Stimulated activated CD8-positive, alpha-beta memory T cell treated with anti-CD3 and anti-CD28 coated beads, Interleukin-2, amount 100 ng/mL, for 1 hour (primary cell): ENCODE results near the gene TPRG1.
"Not testable (repeated sequence)": the region's sequence is repeated elsewhere in the genome, so short reads cannot be mapped to it uniquely, and the experiment has no call there.

Source experiments
- DNase-seq, 2 donors: peaks; one replicate each; pipeline ENCODE4 v3.0.0-alpha.2; 2020; ENCODE audit warnings: low read depth in 2 of 2

TPRG1 gene

GRCh38 chr3:189311521-189311920 is 139.8 kb downstream of the TPRG1 start:
- DNase-seq = no peak

GRCh38 chr3:189312866-189313265 is 141.1 kb downstream of the TPRG1 start:
- no peak for DNase-seq

GRCh38 chr3:189316296-189317019 is 144.7 kb downstream of the TPRG1 start:
- DNase-seq = no peak

GRCh38 chr3:189317911-189318310 is 146.1 kb downstream of the TPRG1 start:
- no peak for DNase-seq

- DNase-seq = no peak
These were observed 148.7 kb downstream of the TPRG1 start for GRCh38 chr3:189320511-189320910.

- no peak for DNase-seq
These were observed 150.6 kb downstream of the TPRG1 start for GRCh38 chr3:189322339-189322738.

GRCh38 chr3:189324538-189325138 is 152.9 kb downstream of the TPRG1 start:
- peak; percentile 40 to 57 for DNase-seq

GRCh38 chr3:189325454-189325853 is 153.7 kb downstream of the TPRG1 start:
- DNase-seq = no peak

- not testable (repeated sequence) for DNase-seq
These were observed 157.9 kb downstream of the TPRG1 start for GRCh38 chr3:189329630-189330029.

GRCh38 chr3:189330066-189330465 is 158.3 kb downstream of the TPRG1 start:
- no peak for DNase-seq

- DNase-seq = no peak
These were observed 159.2 kb downstream of the TPRG1 start for GRCh38 chr3:189331002-189331418.

- DNase-seq = no peak
These were observed 162.5 kb downstream of the TPRG1 start for GRCh38 chr3:189334064-189334920.

- no peak for DNase-seq
These were observed 165.9 kb downstream of the TPRG1 start for GRCh38 chr3:189337673-189338091.

GRCh38 chr3:189338366-189338765 is 166.6 kb downstream of the TPRG1 start:
- DNase-seq = no peak

GRCh38 chr3:189339996-189340395 is 168.2 kb downstream of the TPRG1 start:
- no peak for DNase-seq

- no peak for DNase-seq
These were observed 169.1 kb downstream of the TPRG1 start for GRCh38 chr3:189340680-189341460.

- no peak for DNase-seq
These were observed 171.0 kb downstream of the TPRG1 start for GRCh38 chr3:189342811-189343210.

GRCh38 chr3:189344996-189345395 is 173.2 kb downstream of the TPRG1 start:
- DNase-seq = no peak

- no peak for DNase-seq
These were observed 178.0 kb downstream of the TPRG1 start for GRCh38 chr3:189349772-189350171.

- DNase-seq = no peak
These were observed 181.7 kb downstream of the TPRG1 start for GRCh38 chr3:189353318-189353965.
